ENCODE results near the gene HDAC2. TPM values are rescaled to one million over a fixed set of nuclear protein-coding genes. Genes with fewer than 3 reads are reported as not detected.
"Not testable (repeated sequence)": the region's sequence is repeated elsewhere in the genome, so short reads cannot be mapped to it uniquely, and the experiment has no call there.

Gene HDAC2
- 10 to 100 TPM; 29.6 to 49.5 (median 43.8) TPM for total RNA-seq

DNA sequence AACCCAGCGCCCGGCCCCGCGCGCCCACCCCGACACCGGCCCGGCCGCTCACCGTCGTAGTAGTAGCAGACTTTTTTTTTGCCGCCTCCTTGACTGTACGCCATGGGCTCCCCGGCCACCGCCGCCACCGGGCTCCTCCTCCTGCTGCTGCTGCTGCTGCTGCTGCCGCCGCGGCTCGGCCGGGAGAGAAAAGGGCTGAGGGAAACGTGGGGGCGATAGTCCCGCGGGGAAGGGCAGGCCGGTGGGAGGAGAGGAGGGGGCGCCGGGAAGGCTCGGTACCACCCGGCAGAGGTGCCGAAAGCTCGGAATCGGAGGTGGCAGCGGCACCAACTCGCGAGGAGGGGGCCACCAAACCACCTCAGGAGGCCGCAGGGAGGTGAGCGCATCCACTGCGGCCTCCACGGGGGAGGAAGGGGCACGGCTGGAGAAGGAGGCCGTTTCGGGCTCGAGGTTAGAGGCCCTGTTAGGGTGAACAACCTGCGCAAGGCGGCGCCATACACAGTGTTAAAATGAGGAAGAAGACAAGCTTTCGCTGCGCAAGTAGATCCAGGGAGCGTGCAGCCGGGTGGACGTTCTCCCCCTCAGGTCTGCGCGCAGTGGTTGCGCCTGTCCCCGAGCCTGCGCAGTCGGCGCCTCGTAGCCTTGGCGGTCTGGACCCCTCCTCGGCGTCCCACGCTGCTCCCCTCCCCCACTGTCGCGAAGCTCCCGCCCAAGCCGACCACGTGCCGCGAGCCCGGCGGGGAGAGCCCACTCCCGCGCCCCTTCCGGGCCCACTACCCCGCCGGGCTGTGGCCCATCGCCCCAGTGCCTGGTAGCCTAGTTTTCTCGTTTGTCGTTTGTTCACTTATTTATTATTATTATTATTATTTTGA is at the start of gene HDAC2:
HDAC2 (minus strand) TSS at position 344 of the 872 bp plus-strand sequence; CDS start at position 104, 240 bp downstream.
- no peaks in the 10 kb centered on the region for H3K36me3 ChIP-seq
- peaks cover 0 to 26% (median 4%) of the 10 kb centered on the region in 4 donors for H3K4me1 ChIP-seq
- TF ChIP-seq POLR2A (IDR thresholded peaks at IDR 0.05) = peak; percentile 42 to 54
- TF ChIP-seq, protein P1, sequence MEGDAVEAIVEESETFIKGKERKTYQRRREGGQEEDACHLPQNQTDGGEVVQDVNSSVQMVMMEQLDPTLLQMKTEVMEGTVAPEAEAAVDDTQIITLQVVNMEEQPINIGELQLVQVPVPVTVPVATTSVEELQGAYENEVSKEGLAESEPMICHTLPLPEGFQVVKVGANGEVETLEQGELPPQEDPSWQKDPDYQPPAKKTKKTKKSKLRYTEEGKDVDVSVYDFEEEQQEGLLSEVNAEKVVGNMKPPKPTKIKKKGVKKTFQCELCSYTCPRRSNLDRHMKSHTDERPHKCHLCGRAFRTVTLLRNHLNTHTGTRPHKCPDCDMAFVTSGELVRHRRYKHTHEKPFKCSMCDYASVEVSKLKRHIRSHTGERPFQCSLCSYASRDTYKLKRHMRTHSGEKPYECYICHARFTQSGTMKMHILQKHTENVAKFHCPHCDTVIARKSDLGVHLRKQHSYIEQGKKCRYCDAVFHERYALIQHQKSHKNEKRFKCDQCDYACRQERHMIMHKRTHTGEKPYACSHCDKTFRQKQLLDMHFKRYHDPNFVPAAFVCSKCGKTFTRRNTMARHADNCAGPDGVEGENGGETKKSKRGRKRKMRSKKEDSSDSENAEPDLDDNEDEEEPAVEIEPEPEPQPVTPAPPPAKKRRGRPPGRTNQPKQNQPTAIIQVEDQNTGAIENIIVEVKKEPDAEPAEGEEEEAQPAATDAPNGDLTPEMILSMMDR (IDR thresholded peaks at IDR 0.05) = no peak
- peak within 1 kb of the TSS; percentile 89 to 94 (median 90) for H3K27ac ChIP-seq
- H3K27me3 ChIP-seq = no peaks in the 10 kb centered on the region
- DNase-seq = peak; percentile 80 to 92 (median 88)
- peak within 1 kb of the TSS; percentile 81 to 93 (median 90) for H3K4me3 ChIP-seq
- no peaks in the 10 kb centered on the region for H3K9me3 ChIP-seq

DNA sequence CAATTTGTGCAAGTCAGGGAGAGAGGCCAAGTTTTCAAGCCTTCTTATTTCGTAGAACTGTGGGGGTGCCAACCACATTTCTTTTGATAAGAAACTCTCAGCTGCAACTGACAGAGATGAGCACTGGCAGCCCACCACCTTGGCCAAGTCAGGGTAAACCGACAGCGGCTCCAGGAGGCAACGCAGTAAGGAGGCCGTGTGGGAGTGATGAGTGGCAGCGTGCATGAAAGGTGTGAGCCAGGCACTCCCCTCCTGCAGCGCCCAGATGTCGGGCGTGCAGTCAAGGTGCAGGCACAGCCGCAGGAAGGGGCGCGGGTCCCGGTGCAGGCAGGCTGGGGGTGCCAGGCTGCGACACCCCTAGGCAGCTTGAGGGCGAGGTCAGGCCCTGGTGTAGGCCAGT is 49.2 kb upstream of the HDAC2 start:
- DNase-seq = no peak
- no peak overlapping the region for H3K4me3 ChIP-seq
- no peaks in the 10 kb centered on the region for H3K9me3 ChIP-seq
- H3K27me3 ChIP-seq = no peaks in the 10 kb centered on the region
- H3K27ac ChIP-seq = no peak overlapping the region
- no peaks in the 10 kb centered on the region for H3K36me3 ChIP-seq
- no peak for TF ChIP-seq POLR2A (IDR thresholded peaks at IDR 0.05)
- TF ChIP-seq, protein P1 (IDR thresholded peaks at IDR 0.05) = no peak
- H3K4me1 ChIP-seq = no peaks in the 10 kb centered on the region

DNA sequence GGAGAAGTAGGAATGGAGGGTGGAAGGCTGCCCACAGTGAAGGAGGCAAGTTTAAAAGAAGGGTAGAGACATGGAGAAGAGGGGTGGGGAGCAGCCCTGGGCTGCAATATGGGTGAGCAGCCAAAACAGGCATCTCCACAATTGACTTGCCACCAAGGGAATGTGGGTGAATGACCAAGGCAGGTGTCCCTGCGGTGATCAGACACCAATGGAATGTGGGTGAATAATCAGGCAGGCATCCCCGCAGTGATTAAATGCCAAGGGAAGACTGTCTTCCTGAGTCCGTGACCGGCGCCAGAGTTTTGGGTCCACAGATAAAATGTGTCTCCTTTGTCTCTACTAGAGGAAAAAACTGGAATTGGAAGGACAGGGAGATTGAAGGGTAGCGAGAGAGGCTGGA is 46.2 kb upstream of the HDAC2 start:
- DNase-seq, H3K27me3 ChIP-seq, H3K27ac ChIP-seq, H3K4me3 ChIP-seq, H3K4me1 ChIP-seq, H3K36me3 ChIP-seq, H3K9me3 ChIP-seq: not testable (repeated sequence)

DNA sequence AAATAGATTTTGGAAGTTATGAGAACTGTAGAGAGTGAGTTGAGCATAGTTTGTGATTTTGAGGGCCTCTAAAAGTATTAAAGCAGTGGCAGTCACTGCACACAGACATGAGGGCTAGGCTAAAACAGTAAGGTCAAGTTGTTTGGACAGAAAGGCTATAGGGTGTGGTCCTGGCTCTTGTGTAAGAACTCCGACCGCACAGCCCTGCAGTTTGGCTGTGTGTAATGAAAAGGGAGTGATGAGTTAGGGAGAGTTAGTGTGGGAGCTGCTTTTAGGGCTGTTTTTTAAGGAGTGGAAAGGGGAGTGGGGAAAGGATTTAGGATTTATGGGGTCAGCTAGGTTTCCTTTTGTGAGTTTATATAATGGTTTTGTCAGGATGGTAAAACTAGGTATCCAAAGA is 43.2 kb upstream of the HDAC2 start:
- H3K27me3 ChIP-seq, H3K4me1 ChIP-seq, H3K36me3 ChIP-seq, H3K9me3 ChIP-seq, H3K4me3 ChIP-seq, H3K27ac ChIP-seq, DNase-seq: not testable (repeated sequence)

DNA sequence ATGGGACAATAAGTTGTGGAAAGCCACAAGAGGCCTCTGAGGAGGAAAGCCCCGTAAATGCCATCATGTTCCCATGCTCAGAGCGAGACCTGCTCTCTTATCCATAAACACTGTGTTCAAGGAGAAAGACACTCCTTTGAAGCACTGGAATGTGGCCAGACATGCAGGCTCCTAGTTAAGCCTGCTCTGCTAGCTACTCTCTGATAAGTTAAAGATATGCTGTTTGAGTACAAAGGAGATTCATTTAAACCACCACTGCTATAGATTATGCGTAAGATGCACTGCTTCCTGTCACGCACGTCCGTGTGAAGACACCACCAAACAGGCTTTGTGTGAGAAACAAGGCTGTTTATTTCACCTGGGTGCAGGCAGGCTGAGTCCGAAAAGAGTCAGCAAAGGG is 40.5 kb upstream of the HDAC2 start:
- H3K27ac ChIP-seq, H3K4me3 ChIP-seq, H3K4me1 ChIP-seq, DNase-seq, H3K9me3 ChIP-seq, H3K27me3 ChIP-seq, H3K36me3 ChIP-seq: not testable (repeated sequence)

DNA sequence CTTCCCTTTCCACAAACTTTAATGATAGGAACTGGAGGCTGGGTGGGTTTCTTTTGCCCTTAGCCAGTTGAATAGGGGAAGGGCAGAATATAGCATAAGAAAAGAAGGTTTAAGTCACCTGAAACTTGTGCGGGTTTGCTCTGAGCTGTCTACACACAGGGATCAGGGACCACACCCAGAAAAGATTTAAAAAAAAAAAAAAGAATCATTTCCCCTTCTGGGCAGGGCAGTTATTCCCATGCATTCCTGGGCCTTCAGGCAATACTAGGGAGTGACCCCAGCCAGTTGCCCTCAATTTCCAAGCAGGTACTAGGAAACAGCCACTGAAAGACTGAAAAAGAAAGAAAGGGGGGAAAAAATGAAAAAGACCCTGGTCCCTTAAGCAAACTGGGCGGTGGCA is 39.6 kb upstream of the HDAC2 start:
- H3K4me3 ChIP-seq = no peak overlapping the region

DNA sequence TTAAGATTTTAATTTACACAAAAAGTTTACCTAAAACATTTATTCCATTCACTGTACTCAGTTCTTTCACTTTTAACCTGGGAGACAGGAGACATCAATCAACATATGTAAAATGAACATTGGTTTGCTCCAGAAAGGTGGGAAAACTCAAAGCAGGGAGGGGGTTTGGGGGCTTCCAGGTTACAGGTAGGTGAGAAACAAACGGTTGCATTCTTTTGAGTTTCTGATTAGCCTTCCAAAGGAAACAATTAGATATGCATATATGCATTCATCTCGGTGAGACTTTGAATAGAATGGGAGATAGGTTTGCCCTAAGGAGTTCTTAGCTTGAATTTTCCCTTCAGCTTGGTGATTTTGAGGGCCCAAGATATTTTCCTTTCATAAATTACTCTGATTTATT is 38.2 kb upstream of the HDAC2 start:
- Histone ChIP-seq H3K36me3 (no peaks in the 10 kb centered on the region), H3K4me3 (no peak overlapping the region), H3K27ac (no peak overlapping the region), H3K27me3 (no peaks in the 10 kb centered on the region), H3K9me3 (no peaks in the 10 kb centered on the region), H3K4me1 (no peaks in the 10 kb centered on the region)
- no peak for TF ChIP-seq POLR2A (IDR thresholded peaks at IDR 0.05)
- TF ChIP-seq, protein P1 (IDR thresholded peaks at IDR 0.05) = no peak
- no peak for DNase-seq

More for the DNA sequence above, 39.6 kb upstream of the HDAC2 start:
- DNase-seq = no peak
- Histone ChIP-seq H3K27me3 (no peaks in the 10 kb centered on the region), H3K9me3 (no peaks in the 10 kb centered on the region), H3K36me3 (no peaks in the 10 kb centered on the region), H3K4me1 (no peaks in the 10 kb centered on the region), H3K27ac (no peak overlapping the region)
- TF ChIP-seq POLR2A (IDR thresholded peaks at IDR 0.05) = no peak
- TF ChIP-seq, protein P1 (IDR thresholded peaks at IDR 0.05) = no peak

Data from Peyer's patch (tissue), 4 donors.